CD4-positive, alpha-beta T cell treated with Interleukin-15 for 4 hours (primary cell): ENCODE measurements around the gene TULP4.
"Not testable (repeated sequence)": the region's sequence is repeated elsewhere in the genome, so short reads cannot be mapped to it uniquely, and the experiment has no call there.

Experiments used
- DNase-seq: peaks from one replicate; pipeline ENCODE4 v3.0.0-alpha.2; 2020; ENCODE audit warnings: low spot score

TULP4 gene

GRCh38 chr6:158531970-158532369 is 219.7 kb downstream of the TULP4 start:
- DNase-seq: no peak

GRCh38 chr6:158536084-158536890 is 224.0 kb downstream of the TULP4 start:
- peak; percentile 67 for DNase-seq

GRCh38 chr6:158536891-158537798 is 224.9 kb downstream of the TULP4 start:
- DNase-seq: no peak

- DNase-seq: no peak
Observed at GRCh38 chr6:158538741-158539140, 226.5 kb downstream of the TULP4 start.

- DNase-seq: no peak
Observed at GRCh38 chr6:158539413-158539812, 227.1 kb downstream of the TULP4 start.

GRCh38 chr6:158539881-158540280 is 227.6 kb downstream of the TULP4 start:
- no peak for DNase-seq

- no peak for DNase-seq
Observed at GRCh38 chr6:158543606-158544185, 231.4 kb downstream of the TULP4 start.

GRCh38 chr6:158544428-158544827 is 232.2 kb downstream of the TULP4 start:
- DNase-seq: no peak

GRCh38 chr6:158545043-158545966 is 233.0 kb downstream of the TULP4 start:
- no peak for DNase-seq

GRCh38 chr6:158548418-158549161 is 236.3 kb downstream of the TULP4 start:
- no peak for DNase-seq

GRCh38 chr6:158552055-158552795 is 240.0 kb downstream of the TULP4 start:
- no peak for DNase-seq

- DNase-seq: no peak
Observed at GRCh38 chr6:158552796-158553138, 240.5 kb downstream of the TULP4 start.

GRCh38 chr6:158554611-158555361 is 242.5 kb downstream of the TULP4 start:
- DNase-seq: no peak

- DNase-seq: no peak
Observed at GRCh38 chr6:158556113-158556512, 243.8 kb downstream of the TULP4 start.

- not testable (repeated sequence) for DNase-seq
Observed at GRCh38 chr6:158557110-158557509, 244.8 kb downstream of the TULP4 start.

GRCh38 chr6:158557927-158558326 is 245.7 kb downstream of the TULP4 start:
- no peak for DNase-seq

GRCh38 chr6:158558415-158559306 is 246.4 kb downstream of the TULP4 start:
- DNase-seq: no peak

- DNase-seq: no peak
Observed at GRCh38 chr6:158559338-158559894, 247.2 kb downstream of the TULP4 start.
